Measurements from ENCODE around the gene RFT1.

DNA sequence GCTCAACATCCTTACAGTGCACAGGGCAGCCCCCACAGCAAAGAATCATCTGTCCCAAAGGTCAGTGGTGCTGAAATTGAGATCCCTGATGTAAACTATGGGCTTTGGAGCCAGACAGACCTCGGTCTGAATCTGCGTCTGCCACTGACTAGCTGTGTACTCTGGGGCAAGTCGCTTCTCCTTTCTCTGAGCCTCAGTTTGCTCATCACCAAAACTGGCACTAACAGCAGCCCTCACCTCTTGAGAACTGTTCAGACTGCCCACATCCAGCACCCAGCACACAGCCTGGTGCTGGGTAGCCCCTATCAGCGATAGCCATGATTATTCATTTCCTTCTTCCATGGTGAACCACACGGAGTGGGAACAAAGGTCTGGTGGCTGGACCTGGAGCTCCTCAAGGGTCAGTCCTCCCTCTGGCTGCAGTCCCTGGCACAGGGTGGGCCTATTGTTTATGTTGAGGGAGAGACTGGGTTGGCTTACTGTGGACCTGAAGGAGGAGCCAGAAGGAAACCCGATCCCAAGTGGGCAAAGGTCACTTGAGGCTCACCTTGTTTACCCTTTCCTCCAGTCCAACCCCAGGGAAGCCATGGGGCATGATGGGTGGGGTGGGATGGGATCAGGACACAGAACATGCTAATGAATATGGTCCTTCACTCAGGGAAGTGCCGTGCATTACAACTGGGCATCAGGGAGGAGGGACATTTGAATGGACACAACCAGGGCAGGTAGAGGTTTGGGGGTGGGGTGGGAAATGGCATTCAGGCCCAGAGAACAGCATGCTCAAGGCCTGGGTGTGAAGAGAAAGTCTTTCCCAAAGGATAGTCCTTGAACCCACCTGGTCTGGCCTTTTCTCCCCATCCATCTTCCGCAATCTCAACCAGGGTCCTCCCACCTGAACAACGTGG is 29.2 kb upstream of the RFT1 start:
- no peak for TF ChIP-seq CTCF (IDR thresholded peaks at IDR 0.05)
- TF ChIP-seq POLR2A (IDR thresholded peaks at IDR 0.05; ENCODE audit: low read depth) = no peak

All from esophagus muscularis mucosa (tissue), 3 donors.